Measurements from ENCODE around the gene CRYL1. TPM values are rescaled to one million over a fixed set of nuclear protein-coding genes. Genes with fewer than 3 reads are reported as not detected.

CRYL1 gene
- total and polyA plus RNA-seq, 2 of the 8 experiments (the other 6 are each of a cell fraction or from before 2014, with no cell fraction given) = 1.9 to 6.4 TPM

- Histone ChIP-seq H4K8ac (ENCODE audit: extremely low read depth, insufficient read depth, low read length) (peak overlapping the region; percentile 75; the same call in 1 of the 2 replicates), H3K9me3 (ENCODE audit: insufficient read depth in 2 of 2, low read depth in 1 of 2, low read length in 1 of 2) (no peaks in the 10 kb centered on the region), H3K23me2 (ENCODE audit: low read depth, low read length) (0 out of 2 replicates have a peak, but pooled peaks cover 3% of the 10 kb centered on the region), H3K79me2 (ENCODE audit: control insufficient read depth in 1 of 2, insufficient read depth in 2 of 2, low read length in 2 of 2) (no peaks in the 10 kb centered on the region), H4K5ac (ENCODE audit: insufficient read length, low read depth, low read length) (no peak overlapping the region), H2AFZ (ENCODE audit: low read length) (no peak overlapping the region), H2BK5ac (ENCODE audit: low read depth, low read length) (no peak overlapping the region), H3K4ac (replicated peaks; ENCODE audit: insufficient read length, low read depth, low read length) (no peak overlapping the region), H3K23ac (ENCODE audit: insufficient read length) (no peak overlapping the region), H2BK15ac (ENCODE audit: low read length) (no peak overlapping the region), H3K4me3 (ENCODE audit: extremely low read depth in 1 of 4, insufficient read depth in 2 of 4, low read depth in 3 of 4, low read length in 4 of 4) (no peak overlapping the region), H3K4me2 (ENCODE audit: insufficient read depth in 1 of 2, low read depth in 2 of 2, low read length in 2 of 2) (no peak overlapping the region), H3K18ac (ENCODE audit: extremely low read depth, low read length) (no peak overlapping the region), H4K91ac (replicated peaks; ENCODE audit: insufficient read length, low read length) (no peak overlapping the region), H3K9ac (replicated peaks in 1 of 4; ENCODE audit: extremely low read depth in 1 of 4, low read depth in 3 of 4, low read length in 3 of 4) (no peak overlapping the region), H2BK20ac (ENCODE audit: low read length) (no peak overlapping the region), H3K27me3 (replicated peaks in 1 of 4; ENCODE audit: control insufficient read depth in 3 of 4, extremely low read depth in 1 of 4, insufficient read depth in 3 of 4, low read length in 3 of 4) (no peaks in the 10 kb centered on the region), H3K4me1 (replicated peaks in 1 of 4; ENCODE audit: control insufficient read depth in 3 of 4, insufficient read depth in 4 of 4, low read length in 3 of 4) (peaks cover 0 to 6% (median 0%) of the 10 kb centered on the region in 4 experiments; a peak in 1 of 7 replicates), H2AK5ac (ENCODE audit: low read depth, low read length) (no peak overlapping the region), H2BK120ac (replicated peaks; ENCODE audit: low read depth, low read length) (no peak overlapping the region), H3K36me3 (ENCODE audit: control insufficient read depth in 2 of 4, insufficient read depth in 4 of 4, low read length in 3 of 4) (no peaks in the 10 kb centered on the region), H4K20me1 (replicated peaks in 1 of 2; ENCODE audit: control insufficient read depth in 1 of 2, insufficient read depth in 2 of 2, low read length in 2 of 2) (no peaks in the 10 kb centered on the region), H2BK12ac (ENCODE audit: low read depth, low read length) (no peak overlapping the region), H3K27ac (ENCODE audit: low read depth, low read length) (no peak overlapping the region), H3K56ac (replicated peaks; ENCODE audit: insufficient read length, low read depth, low read length) (no peak overlapping the region), H3K14ac (ENCODE audit: insufficient read length) (no peak overlapping the region), H3K79me1 (ENCODE audit: low read depth, low read length) (no peaks in the 10 kb centered on the region)
- CTCF ChIA-PET (ENCODE audit: partially characterized antibody) = interaction anchor here (0.5 to 1.6 kb wide), 5 partner anchors 9 to 529 kb away, joined by 3 to 5 read pairs (median 3); no protein-coding TSS in a partner anchor
- POLR2A ChIA-PET (ENCODE audit: partially characterized antibody) = no interaction called here
- no peak for FAIRE-seq
- 81% methylated on average over 11 of the region's 11 CpGs; no CpG with 5 or more reads in 1 of the 2 experiments for WGBS, 2 experiments (ENCODE audit: extremely low coverage in 1 of 2, insufficient coverage in 1 of 2, insufficient read length in 1 of 2, insufficient replicate concordance in 2 of 2, low coverage in 1 of 2, low lambda C conversion rate in 2 of 2, missing lambda C conversion rate in 1 of 2)
- DNase-seq (ENCODE audit: low read depth in 1 of 2, low spot score in 2 of 2) = no peak
- TF ChIP-seq RFX5 (IDR thresholded peaks at IDR 0.05; ENCODE audit: borderline replicate concordance, low read depth, low read length) (no peak), CREB1 (IDR thresholded peaks at IDR 0.05) (no peak), POLR2AphosphoS5 (IDR thresholded peaks at IDR 0.05; ENCODE audit: low read depth, low read length) (no peak), FOSL1 (IDR thresholded peaks at IDR 0.05; ENCODE audit: insufficient read depth, low read depth, low read length) (no peak), CEBPB (IDR thresholded peaks at IDR 0.05; ENCODE audit: low read depth, low read length) (no peak), ASH2L (IDR thresholded peaks at IDR 0.05; ENCODE audit: low read length) (no peak), POLR2A (IDR thresholded peaks at IDR 0.05; ENCODE audit: control extremely low read depth in 1 of 2, low read depth in 2 of 2, low read length in 2 of 2) (no peak), CBX5 (IDR thresholded peaks at IDR 0.05; ENCODE audit: low read depth, low read length) (no peak), BRCA1 (IDR thresholded peaks at IDR 0.05; ENCODE audit: low read depth, low read length) (no peak), RAD21 (IDR thresholded peaks at IDR 0.05 in 1 of 2, conservative IDR thresholded peaks at IDR 0.05 in 1 of 2; ENCODE audit: low read depth in 2 of 2, low read length in 2 of 2) (no peak), NANOG (IDR thresholded peaks at IDR 0.05; ENCODE audit: insufficient read depth, low read depth, low read length, poor library complexity, severe bottlenecking) (no peak), HDAC2 (IDR thresholded peaks at IDR 0.05; ENCODE audit: borderline replicate concordance in 1 of 2, low read depth in 2 of 2, low read length in 2 of 2) (no peak), GABPA (IDR thresholded peaks at IDR 0.05; ENCODE audit: borderline replicate concordance, insufficient read depth, low read length) (no peak)
- TF ChIP-seq, protein P1, sequence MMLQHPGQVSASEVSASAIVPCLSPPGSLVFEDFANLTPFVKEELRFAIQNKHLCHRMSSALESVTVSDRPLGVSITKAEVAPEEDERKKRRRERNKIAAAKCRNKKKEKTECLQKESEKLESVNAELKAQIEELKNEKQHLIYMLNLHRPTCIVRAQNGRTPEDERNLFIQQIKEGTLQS (IDR thresholded peaks at IDR 0.05; ENCODE audit: insufficient read depth, low read depth, low read length) = no peak
Observed at GRCh38 chr13:20482275-20482761, 43.3 kb downstream of the CRYL1 start.
